Uterus (tissue), 2 donors: ENCODE results near the gene RPL10.

ENCODE experiments used
- POLR2A ChIP-seq, 2 donors: fragments of 450-650 bp; IDR thresholded peaks; one replicate each; pipeline ENCODE4 v1.6.1; 2016; ENCODE audit warnings: antibody characterized with exemption in 2 of 2, mild to moderate bottlenecking in 1 of 2, moderate library complexity in 1 of 2
- TF ChIP-seq, protein P1 (sequence below), 4 experiments: fragments of 200-600 bp in 2 of 4; fragments of 450-650 bp in 2 of 4; sonication (generic) in 2 of 4; IDR thresholded peaks; one replicate each; pipeline ENCODE4 v1.5.1; 2016 to 2019; ENCODE audit warnings: antibody characterized with exemption in 4 of 4, mild to moderate bottlenecking in 2 of 4, moderate library complexity in 1 of 4

GRCh38 chrX:154441564-154441963, 43.4 kb downstream of the RPL10 start:
- TF ChIP-seq, protein P1, sequence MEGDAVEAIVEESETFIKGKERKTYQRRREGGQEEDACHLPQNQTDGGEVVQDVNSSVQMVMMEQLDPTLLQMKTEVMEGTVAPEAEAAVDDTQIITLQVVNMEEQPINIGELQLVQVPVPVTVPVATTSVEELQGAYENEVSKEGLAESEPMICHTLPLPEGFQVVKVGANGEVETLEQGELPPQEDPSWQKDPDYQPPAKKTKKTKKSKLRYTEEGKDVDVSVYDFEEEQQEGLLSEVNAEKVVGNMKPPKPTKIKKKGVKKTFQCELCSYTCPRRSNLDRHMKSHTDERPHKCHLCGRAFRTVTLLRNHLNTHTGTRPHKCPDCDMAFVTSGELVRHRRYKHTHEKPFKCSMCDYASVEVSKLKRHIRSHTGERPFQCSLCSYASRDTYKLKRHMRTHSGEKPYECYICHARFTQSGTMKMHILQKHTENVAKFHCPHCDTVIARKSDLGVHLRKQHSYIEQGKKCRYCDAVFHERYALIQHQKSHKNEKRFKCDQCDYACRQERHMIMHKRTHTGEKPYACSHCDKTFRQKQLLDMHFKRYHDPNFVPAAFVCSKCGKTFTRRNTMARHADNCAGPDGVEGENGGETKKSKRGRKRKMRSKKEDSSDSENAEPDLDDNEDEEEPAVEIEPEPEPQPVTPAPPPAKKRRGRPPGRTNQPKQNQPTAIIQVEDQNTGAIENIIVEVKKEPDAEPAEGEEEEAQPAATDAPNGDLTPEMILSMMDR (IDR thresholded peaks at IDR 0.05) = no peak
- TF ChIP-seq POLR2A (IDR thresholded peaks at IDR 0.05) = no peak
